GM12878 (cell line): ENCODE data around the gene ELFN2.

ENCODE experiments used
- CTCF ChIP-seq, 3 experiments: IDR thresholded peaks in 2 of 3; conservative IDR thresholded peaks in 1 of 3; 2 replicates each; pipeline ENCODE4 v1.5.1; 2011; ENCODE audit warnings: low read depth in 3 of 3, low read length in 3 of 3, mild to moderate bottlenecking in 3 of 3, control low read depth in 2 of 3, moderate library complexity in 2 of 3, inconsistent platforms in 1 of 3, mixed read lengths in 1 of 3; ENCODE audit not compliant: control insufficient read depth in 2 of 3, insufficient read depth in 1 of 3; ENCODE audit errors: extremely low read depth in 1 of 3
- E2F4 ChIP-seq: IDR thresholded peaks from 2 replicates; pipeline ENCODE4 v1.6.1; 2012; ENCODE audit warnings: low read depth, low read length, improper control_type of control experiment
- EZH2 ChIP-seq: IDR thresholded peaks from 2 replicates; pipeline ENCODE4 v1.6.1; 2012; ENCODE audit warnings: low read depth, mild to moderate bottlenecking, control low read depth, inconsistent platforms, low read length, borderline replicate concordance; ENCODE audit not compliant: control insufficient read depth
- HDGF ChIP-seq: fragments of 450-650 bp; IDR thresholded peaks from 2 replicates; pipeline ENCODE4 v1.6.1; 2016; ENCODE audit warnings: antibody characterized with exemption
- MAX ChIP-seq: IDR thresholded peaks from 2 replicates; pipeline ENCODE4 v1.6.1; 2012; ENCODE audit warnings: low read depth, low read length, improper control_type of control experiment
- POLR2A ChIP-seq: IDR thresholded peaks from 2 replicates; pipeline ENCODE4 v1.6.1; 2011; ENCODE audit warnings: low read depth, mild to moderate bottlenecking, low read length
- POLR2AphosphoS5 ChIP-seq: IDR thresholded peaks from 2 replicates; pipeline ENCODE4 v1.6.1; 2011; ENCODE audit warnings: mild to moderate bottlenecking, low read length, inconsistent platforms
- RAD21 ChIP-seq: IDR thresholded peaks from 2 replicates; pipeline ENCODE4 v1.6.1; 2011; ENCODE audit warnings: mild to moderate bottlenecking, low read depth, low read length, moderate library complexity; ENCODE audit not compliant: insufficient read depth
- RFX5 ChIP-seq: IDR thresholded peaks from 2 replicates; pipeline ENCODE4 v1.6.1; 2011; ENCODE audit warnings: low read depth, low read length, improper control_type of control experiment
- SREBF2 ChIP-seq: IDR thresholded peaks from 2 replicates; pipeline ENCODE4 v1.6.1; 2012; ENCODE audit warnings: mild to moderate bottlenecking, low read length
- ZNF274 ChIP-seq: IDR thresholded peaks from one replicate; pipeline ENCODE4 v1.8.0; 2011; ENCODE audit not compliant: insufficient read length, insufficient read depth

GRCh38 chr22:37342065-37342464, 85.2 kb downstream of the ELFN2 start:
- TF ChIP-seq ZNF274 = no peak
- TF ChIP-seq EZH2 = no peak
- TF ChIP-seq MAX = no peak
- no peak for TF ChIP-seq POLR2AphosphoS5
- TF ChIP-seq RAD21 = no peak
- TF ChIP-seq CTCF (IDR thresholded peaks at IDR 0.05 in 2 of 3, conservative IDR thresholded peaks at IDR 0.05 in 1 of 3; ENCODE audit: control insufficient read depth in 2 of 3, extremely low read depth in 1 of 3, insufficient read depth in 1 of 3, low read depth in 3 of 3, low read length in 3 of 3) = no peak
- TF ChIP-seq HDGF = no peak
- no peak for TF ChIP-seq POLR2A
- TF ChIP-seq RFX5 = no peak
- TF ChIP-seq E2F4 = no peak
- no peak for TF ChIP-seq SREBF2
